NOMO-1 (cell line): ENCODE measurements around the gene RAB14.
"Not testable (repeated sequence)": the region's sequence is repeated elsewhere in the genome, so short reads cannot be mapped to it uniquely, and the experiment has no call there.

Experiments used
- DNase-seq, 2 experiments: peaks; one replicate each; lab custom pipeline; 2025; ENCODE audit not compliant: unreplicated experiment in 2 of 2; lab: John Stamatoyannopoulos, UW

Gene RAB14

GRCh38 chr9:121192959-121193640, 8.6 kb downstream of the RAB14 start:
- no peak for DNase-seq

- DNase-seq, result no peak
Measured at GRCh38 chr9:121192518-121192917, 9.2 kb downstream of the RAB14 start.

DNA sequence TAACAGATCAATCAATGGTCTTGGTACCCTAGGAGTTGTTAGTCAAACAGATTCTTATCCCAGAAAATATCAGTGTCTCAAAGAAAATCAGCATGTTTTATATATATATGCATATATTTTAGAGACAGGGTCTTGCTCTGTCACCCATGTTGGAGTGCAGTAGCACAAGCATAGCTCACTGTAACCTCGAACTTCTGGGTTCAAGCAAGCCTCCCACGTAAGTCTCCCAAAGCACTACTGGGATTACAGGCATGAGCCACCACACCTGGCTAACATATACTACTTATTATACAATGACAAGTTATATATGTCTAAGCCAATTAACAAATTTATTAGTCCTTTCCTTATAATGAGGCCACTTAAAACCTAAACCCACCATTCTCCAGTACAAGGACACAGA, 10.4 kb downstream of the RAB14 start:
- no peak for DNase-seq

DNA sequence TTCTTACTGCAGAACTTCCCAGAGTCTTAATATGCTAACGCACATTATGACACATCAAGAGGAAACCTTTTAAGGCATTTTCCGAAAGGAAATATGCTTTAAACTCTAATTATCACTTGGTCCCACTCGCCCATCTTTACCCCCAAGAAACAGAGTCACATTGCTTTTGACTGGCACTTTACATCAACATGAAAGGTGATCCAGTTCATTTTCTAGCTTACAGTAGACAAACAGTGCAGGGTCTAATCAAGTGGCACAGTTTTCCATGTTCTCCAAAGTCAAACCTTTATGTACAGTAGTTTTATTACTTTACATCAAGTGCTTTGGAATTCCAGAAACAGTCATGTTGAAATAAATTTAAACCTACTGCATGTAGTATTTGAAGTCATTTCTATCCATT, 12.0 kb downstream of the RAB14 start:
- DNase-seq, result no peak

GRCh38 chr9:121189006-121189405, 12.7 kb downstream of the RAB14 start:
- no peak for DNase-seq

DNA sequence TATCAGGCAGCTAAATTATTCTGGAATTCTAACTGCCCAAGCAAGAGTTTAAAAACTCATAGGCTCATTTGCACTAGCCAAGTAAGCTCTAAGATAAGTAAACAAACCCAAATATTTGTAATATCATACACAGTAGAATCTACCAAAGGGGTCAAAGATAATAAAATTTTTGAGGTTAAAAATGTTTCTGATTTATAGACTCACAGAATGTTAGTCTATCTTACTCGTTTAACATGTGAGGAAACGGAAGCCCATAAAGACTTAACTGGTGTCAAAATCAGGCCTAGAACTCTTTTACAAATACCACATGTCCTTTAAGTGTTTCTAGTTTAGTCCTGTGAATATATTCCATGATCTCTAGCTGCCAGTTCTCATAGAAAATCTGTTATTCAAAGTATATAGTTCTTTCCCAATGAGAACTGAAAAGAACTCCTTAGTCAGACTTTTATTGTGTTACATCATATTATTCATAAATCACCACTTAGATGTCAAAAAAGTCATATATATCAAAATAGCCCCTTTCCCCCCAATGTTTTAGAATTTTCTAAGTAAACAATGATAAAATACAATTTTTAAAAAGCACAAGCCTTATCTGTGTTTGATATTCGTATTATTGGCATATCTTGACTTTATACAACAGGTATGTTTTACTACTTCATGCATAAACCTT, 13.9 kb downstream of the RAB14 start:
- DNase-seq, result no peak

DNA sequence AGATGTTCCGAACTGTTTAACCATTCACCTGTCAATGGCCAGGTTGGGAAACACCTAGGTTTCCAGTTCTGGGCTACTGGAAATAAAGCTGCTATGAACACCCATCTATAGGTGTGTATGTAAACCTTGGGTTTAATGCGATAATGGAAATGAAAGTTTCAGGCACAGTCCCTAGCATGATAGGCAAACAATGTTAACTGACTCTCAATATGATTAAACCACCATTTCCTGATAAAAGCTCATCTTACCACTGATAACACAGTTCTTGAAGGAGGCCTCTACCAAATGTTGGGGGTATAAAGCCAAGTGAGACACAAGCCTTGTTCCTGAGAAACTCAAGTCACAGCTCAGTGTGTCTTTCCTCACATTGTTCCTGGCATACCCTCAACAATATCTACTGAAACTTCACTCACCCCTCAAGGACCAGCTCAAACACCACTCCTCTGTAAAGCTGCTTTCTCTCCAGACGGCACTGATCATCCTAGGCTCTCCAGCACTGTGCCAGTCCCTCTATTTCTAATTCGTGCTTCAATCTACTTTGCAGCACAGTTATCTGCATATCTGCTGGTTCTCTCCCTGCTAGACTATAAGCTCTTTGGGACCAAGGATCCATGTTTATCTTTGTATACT, 15.8 kb downstream of the RAB14 start:
- no peak for DNase-seq

GRCh38 chr9:121185178-121185745, 16.4 kb downstream of the RAB14 start:
- peak in 1 of 2 experiments; percentile 49 for DNase-seq

DNA sequence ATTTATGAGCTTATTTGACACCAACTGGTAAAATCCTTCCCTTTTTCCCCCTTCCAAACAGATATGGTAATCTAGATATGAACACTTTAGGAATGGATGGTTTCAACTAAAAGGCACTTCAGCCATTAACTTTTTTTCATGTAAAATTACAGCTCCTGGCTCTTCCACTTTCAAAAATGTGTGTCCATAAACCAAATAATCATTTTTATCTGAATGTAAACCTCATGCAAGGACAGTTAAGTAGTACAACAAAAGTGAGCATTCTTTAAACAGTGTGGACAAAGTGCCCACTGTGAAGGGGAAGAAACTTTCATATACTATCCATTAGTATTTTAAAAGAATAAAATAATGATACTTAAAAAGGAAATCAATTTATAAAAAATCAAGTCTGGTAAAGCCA, 17.2 kb downstream of the RAB14 start:
- no peak for DNase-seq

DNA sequence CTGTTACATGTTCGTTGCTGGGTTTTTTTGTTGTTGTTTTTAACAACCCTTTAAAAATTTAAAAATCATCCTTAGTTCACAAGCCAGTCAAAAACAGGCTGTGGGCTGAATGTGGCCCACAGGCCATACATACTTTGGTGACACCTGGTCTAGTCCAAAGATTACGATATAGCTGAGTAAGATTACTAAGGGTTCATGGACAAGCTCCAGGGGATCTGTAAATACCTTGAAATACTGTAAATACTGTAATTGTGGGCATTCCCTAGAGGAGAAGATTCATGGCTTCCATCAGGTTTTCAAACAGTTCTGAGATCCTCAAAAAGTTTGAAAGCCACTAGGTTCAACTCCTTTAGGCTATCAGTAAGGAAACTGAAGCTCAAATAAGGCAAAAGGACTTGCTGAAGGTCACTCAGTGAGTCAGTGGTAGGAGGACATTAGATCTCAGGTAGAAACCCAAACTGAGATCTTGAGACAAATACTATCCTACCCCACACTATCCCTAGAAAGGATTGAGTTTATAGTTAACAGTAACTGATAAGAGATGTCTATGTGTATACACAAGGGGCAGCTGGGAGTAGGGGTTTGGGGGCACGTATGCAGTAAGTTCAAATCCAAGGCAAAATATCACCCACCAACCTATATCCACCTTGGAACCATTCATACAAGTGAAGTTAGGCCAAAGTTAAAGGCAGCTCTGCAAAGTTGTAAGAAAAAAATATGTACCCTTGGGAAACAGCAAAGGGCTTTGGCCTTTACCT, 17.8 kb downstream of the RAB14 start:
- no peak for DNase-seq

GRCh38 chr9:121182989-121183388, 18.7 kb downstream of the RAB14 start:
- DNase-seq, result peak in 1 of 2 experiments; percentile 53

DNA sequence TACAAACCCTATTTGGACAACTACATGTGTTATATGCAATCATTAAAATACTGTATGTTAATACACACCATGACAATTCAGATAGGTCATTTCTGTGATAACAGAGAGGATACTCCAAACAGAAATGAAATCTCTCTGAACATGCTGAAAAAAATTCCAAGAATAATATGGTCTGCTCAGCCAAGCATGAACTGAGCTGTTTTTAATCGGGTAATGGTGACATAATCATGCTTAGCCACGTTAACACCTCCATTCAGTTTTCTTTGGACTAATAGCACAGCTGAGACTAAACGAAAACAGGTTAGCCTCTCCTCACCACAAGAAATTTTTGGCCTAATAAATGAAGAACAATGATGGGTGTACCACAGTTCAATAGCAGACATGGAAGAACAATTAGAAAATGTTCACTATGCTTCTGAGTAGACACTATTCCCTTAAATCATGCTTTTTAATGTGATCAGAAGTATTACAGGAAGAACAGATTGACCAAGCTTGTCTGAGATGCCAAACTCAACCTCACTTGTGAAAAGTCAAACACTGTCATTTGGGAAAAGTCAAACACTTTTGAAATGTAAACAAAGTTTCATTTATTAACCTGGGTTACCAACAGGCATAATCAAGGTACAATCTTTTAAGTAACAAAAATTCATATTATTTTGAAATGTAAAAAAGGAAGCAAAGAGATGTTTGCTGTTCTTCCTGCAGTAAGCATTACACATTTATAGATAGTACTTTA, 19.4 kb downstream of the RAB14 start:
- no peak for DNase-seq

- DNase-seq, result no peak
Measured at GRCh38 chr9:121179930-121180681, 21.6 kb downstream of the RAB14 start.

- not testable (repeated sequence) for DNase-seq
Measured at GRCh38 chr9:121179373-121179721, 22.3 kb downstream of the RAB14 start.

DNA sequence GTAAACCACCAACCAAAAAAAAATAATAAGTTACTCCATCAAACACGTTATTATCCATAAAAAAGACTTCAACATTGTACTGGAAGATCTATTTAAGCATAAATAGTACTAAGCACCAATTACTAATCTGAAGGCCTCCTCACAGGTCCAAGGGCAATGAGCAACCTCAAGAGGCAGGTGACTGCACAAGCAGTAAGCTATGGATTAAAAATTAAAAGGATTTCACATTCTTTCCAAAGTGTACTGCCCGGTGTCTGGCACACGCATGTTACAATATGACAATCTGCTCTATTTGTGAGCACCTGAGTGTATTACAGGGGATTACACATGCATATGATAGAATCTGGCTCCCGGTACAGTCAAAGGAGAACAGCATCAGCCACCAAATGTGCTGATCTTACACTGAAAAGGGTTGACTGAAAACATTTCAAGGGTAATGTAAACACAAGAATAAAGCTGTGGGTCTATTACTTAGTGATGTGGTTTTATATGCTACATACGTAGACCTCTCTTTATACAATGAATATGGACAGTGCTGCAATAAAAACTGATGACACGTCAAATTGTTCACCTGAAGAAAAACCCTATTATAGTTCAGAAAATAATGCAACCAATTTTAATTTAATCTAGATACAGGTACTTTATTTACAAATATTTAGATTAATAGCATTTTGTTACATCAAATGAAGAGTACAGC, 22.8 kb downstream of the RAB14 start:
- DNase-seq, result no peak

GRCh38 chr9:121173501-121173900, 28.2 kb downstream of the RAB14 start:
- no peak for DNase-seq

DNA sequence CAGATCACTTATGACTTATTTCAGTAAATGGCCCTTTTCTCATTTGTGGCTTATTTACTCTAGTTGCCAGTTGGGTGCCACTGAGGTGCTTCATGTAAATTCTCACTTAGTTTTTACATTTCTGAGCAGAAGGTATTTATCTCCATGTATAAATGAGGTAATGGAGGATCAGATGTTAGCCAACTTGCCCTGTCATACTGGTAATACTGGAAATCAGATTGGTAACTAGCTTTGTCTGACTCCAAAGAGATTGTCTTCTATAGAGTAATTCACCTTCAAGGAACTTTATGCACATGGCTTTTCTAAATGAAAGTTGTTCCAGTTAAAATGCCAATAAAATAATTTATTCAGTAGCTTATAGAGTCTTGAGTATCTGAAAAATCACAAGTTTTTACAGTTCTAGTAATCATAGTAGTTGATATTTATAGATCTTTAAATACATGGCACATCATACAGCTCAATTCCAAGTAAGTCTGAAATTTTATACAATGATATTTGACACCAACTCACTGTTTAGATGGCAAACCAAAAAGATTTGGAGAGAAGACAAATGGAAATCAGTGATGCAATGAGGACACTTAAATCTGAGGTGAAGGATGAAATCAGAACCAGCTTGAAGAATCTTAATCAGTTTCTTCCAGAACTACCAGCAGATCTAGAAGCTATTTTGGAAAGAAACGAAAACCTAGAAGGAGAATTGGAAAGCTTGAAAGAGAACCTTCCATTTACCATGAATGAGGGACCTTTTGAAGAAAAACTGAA, 28.8 kb downstream of the RAB14 start:
- no peak for DNase-seq

GRCh38 chr9:121171236-121171635, 30.4 kb downstream of the RAB14 start:
- DNase-seq, result no peak
